Neural progenitor cell (in vitro differentiated cells): ENCODE data around the gene FCRLA. TPM values are rescaled to one million over a fixed set of nuclear protein-coding genes. Genes with fewer than 3 reads are reported as not detected.

Experiments
- DNase-seq: peaks from one replicate; pipeline ENCODE4 v3.0.0-alpha.2; 2016; ENCODE audit warnings: low spot score
- H2AFZ ChIP-seq: fragments of 200-600 bp; sonication (generic); replicated peaks from 2 replicates; pipeline ENCODE4 v1.6.1; 2016; ENCODE audit warnings: antibody characterized with exemption
- H3F3A ChIP-seq: fragments of 200-600 bp; sonication (generic); 2 replicates; pipeline ENCODE4 v1.6.1; 2016; ENCODE audit warnings: antibody characterized with exemption, low read depth
- H3K27ac ChIP-seq: fragments of 200-600 bp; sonication (generic); 2 replicates; pipeline ENCODE4 v1.5.1; 2016; ENCODE audit warnings: mild to moderate bottlenecking
- H3K27me3 ChIP-seq: fragments of 200-600 bp; sonication (generic); 2 replicates; pipeline ENCODE4 v1.6.1; 2016; ENCODE audit warnings: mild to moderate bottlenecking, moderate library complexity
- H3K36me3 ChIP-seq: fragments of 200-600 bp; sonication (generic); 2 replicates; pipeline ENCODE4 v1.5.1; 2016
- H3K4me1 ChIP-seq: fragments of 200-600 bp; sonication (generic); 2 replicates; pipeline ENCODE4 v1.6.1; 2016; ENCODE audit warnings: mixed run types
- H3K4me2 ChIP-seq: fragments of 200-600 bp; sonication (generic); 2 replicates; pipeline ENCODE4 v1.6.1; 2016
- H3K4me3 ChIP-seq: fragments of 200-600 bp; sonication (generic); 2 replicates; pipeline ENCODE4 v1.5.1; 2016
- H3K79me2 ChIP-seq: fragments of 200-600 bp; sonication (generic); 2 replicates; pipeline ENCODE4 v1.6.1; 2016; ENCODE audit warnings: low read depth
- H3K9ac ChIP-seq: fragments of 200-600 bp; sonication (generic); 2 replicates; pipeline ENCODE4 v1.6.1; 2016
- H3K9me3 ChIP-seq: fragments of 200-600 bp; sonication (generic); 2 replicates; pipeline ENCODE4 v1.5.1; 2016; ENCODE audit warnings: low read depth
- H4K20me1 ChIP-seq: fragments of 200-600 bp; sonication (generic); 2 replicates; pipeline ENCODE4 v1.6.1; 2016; ENCODE audit warnings: low read depth
- H3K27ac Mint-ChIP-seq: 3 replicates; pipeline ENCODE4 v1.8.0; 2021; ENCODE audit warnings: mixed read lengths
- H3K27me3 Mint-ChIP-seq: 2 replicates; pipeline ENCODE4 v1.8.0; 2022; ENCODE audit warnings: low read depth, mild to moderate bottlenecking, inconsistent platforms, moderate library complexity, mixed read lengths; ENCODE audit not compliant: insufficient read depth
- H3K36me3 Mint-ChIP-seq: 3 replicates; pipeline ENCODE4 v1.8.0; 2021; ENCODE audit warnings: mixed read lengths
- H3K4me1 Mint-ChIP-seq: 3 replicates; pipeline ENCODE4 v1.8.0; 2021; ENCODE audit warnings: mixed read lengths
- H3K4me3 Mint-ChIP-seq: 3 replicates; pipeline ENCODE4 v1.8.0; 2021; ENCODE audit warnings: mild to moderate bottlenecking, moderate library complexity, mixed read lengths
- H3K9me3 Mint-ChIP-seq: 3 replicates; pipeline ENCODE4 v1.8.0; 2020; ENCODE audit warnings: mixed read lengths
- CTCF ChIP-seq: fragments of 200-600 bp; sonication (generic); IDR thresholded peaks from 2 replicates; pipeline ENCODE4 v1.5.1; 2017; ENCODE audit warnings: antibody characterized with exemption, mild to moderate bottlenecking
- EZH2 ChIP-seq: fragments of 200-600 bp; sonication (generic); IDR thresholded peaks from 2 replicates; pipeline ENCODE4 v1.6.1; 2017; ENCODE audit warnings: antibody characterized with exemption, mild to moderate bottlenecking, moderate library complexity
- EZH2phosphoT487 ChIP-seq: fragments of 200-600 bp; sonication (generic); IDR thresholded peaks from 2 replicates; pipeline ENCODE4 v1.6.1; 2017; ENCODE audit warnings: antibody characterized with exemption
- small RNA-seq: library from RNA; depleted of rRNA; stranded (forward); fragments of <200 nt; gene quantifications from one replicate; pipeline ENCODE3, GENCODE V24; 2015
- total RNA-seq: library from RNA; depleted of rRNA; stranded (reverse); fragments of >200 nt; gene quantifications from 2 replicates; pipeline ENCODE4 v1.2.3, GENCODE V29; 2015; ENCODE audit warnings: low replicate concordance

FCRLA gene
- total RNA-seq, 1 donor from 2014 or later = not detected

GRCh38 chr1:161747801-161748200 is 40.8 kb downstream of the FCRLA start:
- H4K20me1 ChIP-seq = peaks cover 14% of the 10 kb centered on the region
- Mint-ChIP-seq H3K27me3 (peaks cover 7% of the 10 kb centered on the region), H3K36me3 (peaks cover 9% of the 10 kb centered on the region), H3K27ac (no peak overlapping the region), H3K4me1 (peaks cover 28% of the 10 kb centered on the region), H3K4me3 (no peak overlapping the region), H3K9me3 (no peaks in the 10 kb centered on the region)
- peaks cover 8% of the 10 kb centered on the region for H3K4me1 ChIP-seq
- H3K9ac ChIP-seq = no peak overlapping the region
- H2AFZ ChIP-seq = no peak overlapping the region
- H3K9me3 ChIP-seq = no peaks in the 10 kb centered on the region
- H3K27ac ChIP-seq = no peak overlapping the region
- no peak for DNase-seq
- H3K36me3 ChIP-seq = peaks cover 10% of the 10 kb centered on the region
- no peak overlapping the region for H3K4me2 ChIP-seq
- H3F3A ChIP-seq = peaks cover 15% of the 10 kb centered on the region
- TF ChIP-seq EZH2phosphoT487 (no peak), EZH2 (no peak), CTCF (no peak)
- H3K4me3 ChIP-seq = no peak overlapping the region
- peaks cover 21% of the 10 kb centered on the region for H3K79me2 ChIP-seq
- peaks cover 8% of the 10 kb centered on the region for H3K27me3 ChIP-seq

DNA sequence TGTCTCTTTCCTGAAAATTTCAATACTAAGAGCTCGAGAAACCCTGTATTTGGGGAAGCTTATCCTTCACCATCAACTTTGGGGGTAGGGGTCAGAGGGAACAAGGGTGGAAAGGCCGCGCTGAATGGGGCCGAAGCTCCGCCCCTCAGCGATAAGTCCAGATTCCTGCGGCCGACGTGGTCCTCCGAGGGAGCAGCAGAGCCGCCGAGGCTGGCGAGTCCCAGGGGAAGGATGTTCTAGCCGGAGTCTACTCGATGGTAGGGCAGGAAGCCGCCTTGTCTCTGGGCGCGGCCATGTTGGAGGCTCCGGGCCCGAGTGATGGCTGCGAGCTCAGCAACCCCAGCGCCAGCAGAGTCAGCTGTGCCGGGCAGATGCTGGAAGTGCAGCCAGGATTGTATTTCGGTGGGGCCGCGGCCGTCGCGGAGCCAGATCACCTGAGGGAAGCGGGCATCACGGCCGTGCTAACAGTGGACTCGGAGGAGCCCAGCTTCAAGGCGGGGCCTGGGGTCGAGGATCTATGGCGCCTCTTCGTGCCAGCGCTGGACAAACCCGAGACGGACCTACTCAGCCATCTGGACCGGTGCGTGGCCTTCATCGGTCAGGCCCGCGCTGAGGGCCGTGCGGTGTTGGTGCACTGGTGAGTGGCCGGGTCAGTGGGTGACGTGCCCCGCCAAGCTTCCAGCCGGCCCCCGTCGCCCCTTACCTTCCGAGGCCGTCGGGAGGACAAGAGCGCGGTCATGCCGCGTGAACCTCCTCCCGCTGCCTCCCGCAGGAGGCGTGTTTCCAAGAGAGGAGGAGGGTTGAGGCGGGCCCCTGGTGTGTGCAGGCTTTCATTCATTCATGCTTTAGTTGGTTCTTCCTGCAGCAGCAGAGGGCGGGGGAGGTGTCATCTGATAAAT is 42.7 kb downstream of the FCRLA start, which contains the start of gene DUSP12:
TSS of gene DUSP12 (plus strand) at position 278 of the 899 bp plus-strand sequence. CDS start at position 294, 16 bp downstream.
- H3K36me3 ChIP-seq = peaks cover 25% of the 10 kb centered on the region
- peak within 1 kb of the TSS; percentile 93 for H3K27ac ChIP-seq
- peaks cover 16% of the 10 kb centered on the region for H4K20me1 ChIP-seq
- peak within 1 kb of the TSS; percentile 99 for H3K4me3 Mint-ChIP-seq
- H3K27ac Mint-ChIP-seq = peak within 1 kb of the TSS; percentile 96
- H3K4me3 ChIP-seq = peak within 1 kb of the TSS; percentile 64
- H3K4me1 ChIP-seq = peaks cover 8% of the 10 kb centered on the region
- no peaks in the 10 kb centered on the region for H3K9me3 ChIP-seq
- peaks cover 7% of the 10 kb centered on the region for H3K27me3 Mint-ChIP-seq
- peaks cover 15% of the 10 kb centered on the region for H3F3A ChIP-seq
- H3K36me3 Mint-ChIP-seq = peaks cover 22% of the 10 kb centered on the region
- TF ChIP-seq EZH2phosphoT487 (peak; percentile 5), CTCF (peak; percentile 28), EZH2 (no peak)
- peaks cover 21% of the 10 kb centered on the region for H3K4me1 Mint-ChIP-seq
- peaks cover 2% of the 10 kb centered on the region for H3K9me3 Mint-ChIP-seq
- peak within 1 kb of the TSS; percentile 61 for H3K4me2 ChIP-seq
- peak; percentile 97 for DNase-seq
- peaks cover 8% of the 10 kb centered on the region for H3K27me3 ChIP-seq
- H2AFZ ChIP-seq = peak within 1 kb of the TSS; percentile 66
- H3K79me2 ChIP-seq = peaks cover 21% of the 10 kb centered on the region
- peak within 1 kb of the TSS; percentile 63 for H3K9ac ChIP-seq

DNA sequence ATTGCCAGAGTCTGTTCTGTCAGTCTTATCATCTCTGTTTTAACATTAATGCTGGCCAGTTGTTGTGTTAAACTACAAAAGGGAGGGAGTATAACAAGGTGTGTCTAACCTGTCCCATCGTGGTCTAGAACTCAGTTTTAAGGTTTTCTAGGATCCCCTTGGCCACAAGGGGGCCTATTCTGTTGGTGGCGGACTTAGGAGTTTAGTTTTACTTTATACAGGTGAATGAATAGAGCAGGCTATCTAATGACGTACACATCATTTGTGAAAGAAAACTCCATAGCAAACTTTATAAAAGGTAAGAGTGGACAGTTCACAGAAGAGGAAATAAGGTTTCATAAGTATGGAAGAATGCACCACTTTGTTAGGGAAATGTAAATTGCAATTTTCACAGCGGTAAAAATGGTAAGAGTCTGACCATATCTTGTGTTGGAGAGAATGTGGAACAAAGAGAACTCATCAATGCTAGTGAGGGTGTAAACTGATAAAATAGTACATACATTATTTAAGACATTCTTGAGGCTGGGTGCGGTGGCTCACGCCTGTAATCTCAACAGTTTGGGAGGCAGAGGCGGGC is 56.6 kb downstream of the FCRLA start:
- Histone ChIP-seq H3K4me1 (peaks cover 8% of the 10 kb centered on the region), H3K27me3 (no peaks in the 10 kb centered on the region), H3K4me2 (no peak overlapping the region), H3F3A (peaks cover 10% of the 10 kb centered on the region), H3K27ac (no peak overlapping the region), H2AFZ (no peak overlapping the region), H3K4me3 (no peak overlapping the region), H3K9me3 (no peaks in the 10 kb centered on the region), H3K79me2 (peaks cover 15% of the 10 kb centered on the region), H3K9ac (no peak overlapping the region), H3K36me3 (no peaks in the 10 kb centered on the region), H4K20me1 (no peaks in the 10 kb centered on the region)
- peak; percentile 37 for DNase-seq
- no peaks in the 10 kb centered on the region for H3K9me3 Mint-ChIP-seq
- TF ChIP-seq CTCF (peak; percentile 75), EZH2phosphoT487 (no peak), EZH2 (no peak)
- peaks cover 5% of the 10 kb centered on the region for H3K36me3 Mint-ChIP-seq
- peaks cover 14% of the 10 kb centered on the region for H3K4me1 Mint-ChIP-seq
- H3K27ac Mint-ChIP-seq = no peak overlapping the region
- H3K4me3 Mint-ChIP-seq = peak overlapping the region; percentile 1
- H3K27me3 Mint-ChIP-seq = no peaks in the 10 kb centered on the region

Small RNA genes within 50 kb of the gene (small RNA-seq; reads per million reads assigned to genes)
- gene RF00019 (not detected), gene RN7SL466P (not detected)

Other genes with a start within 250 kb of the FCRLA start
- 0.53 TPM in 1 of 2 replicates, not detected in the other for gene FCGR2A, start 201.8 kb upstream of the FCRLA start, total RNA-seq
- gene HSPA6, start 182.7 kb upstream of the FCRLA start, total RNA-seq = 0.09 TPM in 1 of 2 replicates, not detected in the other
- not detected in 2 replicates for gene FCGR3A, start 157.4 kb upstream of the FCRLA start, total RNA-seq
- gene FCGR3B, start 76.1 kb upstream of the FCRLA start, total RNA-seq = not detected in 2 replicates
- 0.15 TPM in 1 of 2 replicates, not detected in the other for gene FCGR2B, start 44.1 kb upstream of the FCRLA start, total RNA-seq
- gene FCRLB, start 14.3 kb downstream of the FCRLA start, total RNA-seq = 0.19 TPM in 1 of 2 replicates, not detected in the other
- gene DUSP12, start 42.6 kb downstream of the FCRLA start, total RNA-seq = 66.5 and 81.1 TPM in 2 replicates
- gene ATF6, start 59.1 kb downstream of the FCRLA start, total RNA-seq = 22.3 and 31.7 TPM in 2 replicates